22Rv1 (cell line): ENCODE results near the gene SLC25A10.

Source experiments
- CTCF ChIP-seq: fragments of 450-650 bp; IDR thresholded peaks from 2 replicates; pipeline ENCODE4 v1.5.1; 2017; ENCODE audit warnings: mild to moderate bottlenecking
- ZFX ChIP-seq: fragments of 450-650 bp; IDR thresholded peaks from 2 replicates; pipeline ENCODE4 v1.6.1; 2017; ENCODE audit warnings: antibody characterized with exemption, borderline replicate concordance

DNA sequence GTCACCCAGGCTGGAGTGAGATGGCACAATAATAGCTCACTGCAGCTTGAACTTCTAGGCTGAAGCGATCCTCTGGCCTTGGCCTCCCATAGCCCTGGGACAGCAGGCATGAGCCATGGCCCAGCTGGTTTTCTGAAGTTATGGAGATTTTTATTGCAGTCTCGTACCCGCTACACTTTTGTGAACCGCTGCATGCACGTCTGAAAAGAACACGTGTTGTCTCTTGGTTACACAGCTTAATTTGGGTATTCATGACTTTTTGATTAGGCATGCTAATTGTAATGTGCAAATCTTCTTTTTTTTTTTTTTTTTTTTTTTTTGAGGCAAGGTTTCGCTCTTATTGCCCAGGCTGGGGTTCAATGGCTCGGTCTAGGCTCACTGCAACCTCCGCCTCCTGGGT, 13.4 kb downstream of the SLC25A10 start:
- TF ChIP-seq CTCF (no peak), ZFX (no peak)
